Cerebellar nuclear complex (tissue), 1 donor: ENCODE results near the gene LPAR4.
"Not testable (repeated sequence)": the region's sequence is repeated elsewhere in the genome, so short reads cannot be mapped to it uniquely, and the experiment has no call there.

Source experiments
- DNase-seq, 2 experiments: peaks; one replicate each; lab custom pipeline; 2025; lab: John Stamatoyannopoulos, UW

The LPAR4 gene, protein sequence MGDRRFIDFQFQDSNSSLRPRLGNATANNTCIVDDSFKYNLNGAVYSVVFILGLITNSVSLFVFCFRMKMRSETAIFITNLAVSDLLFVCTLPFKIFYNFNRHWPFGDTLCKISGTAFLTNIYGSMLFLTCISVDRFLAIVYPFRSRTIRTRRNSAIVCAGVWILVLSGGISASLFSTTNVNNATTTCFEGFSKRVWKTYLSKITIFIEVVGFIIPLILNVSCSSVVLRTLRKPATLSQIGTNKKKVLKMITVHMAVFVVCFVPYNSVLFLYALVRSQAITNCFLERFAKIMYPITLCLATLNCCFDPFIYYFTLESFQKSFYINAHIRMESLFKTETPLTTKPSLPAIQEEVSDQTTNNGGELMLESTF

DNA sequence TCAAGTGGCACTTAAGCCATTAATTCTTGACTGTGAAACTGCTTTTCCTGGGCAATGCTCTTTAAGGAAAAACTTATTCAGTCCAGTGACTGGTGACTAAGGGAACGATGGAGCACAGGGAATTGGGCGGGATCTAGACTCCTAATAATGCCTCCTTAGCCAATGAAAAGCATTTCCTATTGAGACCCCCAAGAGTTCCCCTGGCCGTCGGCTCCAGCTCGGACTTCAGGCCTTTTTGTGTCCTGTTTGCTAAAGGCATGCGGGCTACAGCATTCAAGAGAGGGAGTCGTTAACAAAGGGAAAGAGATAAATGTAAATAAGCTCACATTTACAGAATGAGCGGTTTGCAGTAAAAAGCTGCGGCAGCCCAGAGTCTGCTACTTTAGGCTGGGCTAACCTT is at the start of gene LPAR4:
Gene LPAR4, plus strand, starts transcription at position 232 of the 400 bp plus-strand sequence. CDS start 7,150 bp downstream, outside the sequence.
- DNase-seq: no peak

DNA sequence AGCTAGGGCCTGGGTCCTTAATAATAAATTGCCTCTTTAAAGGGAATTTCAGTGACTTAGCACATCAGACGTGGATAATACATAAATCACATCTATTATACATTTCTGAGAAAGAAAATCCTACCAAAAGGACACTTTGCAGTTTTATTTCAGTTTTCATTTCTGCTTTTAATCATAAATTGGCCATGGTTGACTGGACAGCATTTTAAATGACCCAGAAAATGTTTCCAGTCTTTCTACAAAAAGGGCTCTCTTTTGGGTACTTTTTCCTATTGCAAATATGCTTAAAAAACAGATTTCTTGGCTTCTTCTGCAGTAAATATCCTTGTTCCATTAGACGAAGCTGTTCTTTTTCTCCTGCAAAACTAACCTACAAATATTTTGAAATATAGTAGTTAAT is 41.4 kb upstream of the LPAR4 start:
- DNase-seq: no peak

DNA sequence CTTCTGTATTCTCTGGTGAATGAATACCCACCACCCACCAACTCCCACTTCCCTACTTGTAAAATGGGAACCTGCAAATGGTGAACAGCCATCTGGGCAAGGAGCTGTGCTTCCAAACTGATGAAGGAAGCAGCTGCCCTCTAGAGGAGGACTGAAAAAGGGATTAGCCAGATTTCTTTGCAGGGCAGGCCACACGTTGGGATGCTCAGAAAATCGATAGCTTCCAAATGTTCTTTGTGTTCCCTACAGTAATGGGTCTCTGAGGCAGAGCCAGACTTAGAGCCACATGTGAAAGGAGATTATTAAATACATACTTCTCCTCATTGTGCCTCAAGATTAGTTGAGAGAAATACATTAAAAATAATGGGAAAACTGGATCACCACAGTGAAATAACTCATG is 39.3 kb upstream of the LPAR4 start:
- no peak for DNase-seq

DNA sequence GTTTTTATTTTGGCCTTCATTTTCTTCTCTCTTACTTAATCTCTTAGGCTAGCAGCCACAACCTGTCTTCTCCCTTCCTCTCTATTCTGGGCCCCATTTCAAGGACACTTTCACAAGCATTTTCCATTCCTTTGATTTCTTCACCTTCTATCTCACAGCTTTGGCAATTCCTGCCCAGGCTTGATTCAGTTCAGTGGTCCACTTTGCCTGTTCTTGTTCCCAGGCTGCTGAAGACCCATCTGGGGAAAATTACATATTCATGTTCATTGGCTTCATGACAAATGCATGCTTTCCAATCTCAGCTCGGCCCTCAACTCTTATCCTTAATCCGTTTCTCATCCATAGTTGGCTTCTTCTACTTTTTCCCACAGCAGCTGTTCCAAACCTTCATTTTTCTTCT is 38.7 kb upstream of the LPAR4 start:
- no peak for DNase-seq

DNA sequence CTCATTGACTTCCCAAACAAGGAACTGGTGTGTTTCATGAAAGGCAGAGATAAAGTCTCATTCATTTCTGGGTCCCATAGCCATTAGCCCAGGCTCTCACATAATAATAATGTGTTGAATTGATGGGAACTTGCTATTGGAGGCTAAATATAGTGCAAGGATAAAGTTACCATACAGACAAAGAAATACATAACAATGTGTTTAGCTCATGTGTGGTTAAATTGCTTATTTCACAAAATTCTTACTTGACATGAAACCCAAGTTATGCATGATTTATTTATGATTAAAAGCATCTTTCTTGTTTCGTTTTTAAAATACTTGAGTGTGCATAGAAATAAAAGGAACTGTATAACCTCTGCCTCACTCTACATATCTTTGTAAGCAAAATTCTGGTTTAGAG is 37.3 kb upstream of the LPAR4 start:
- no peak for DNase-seq

DNA sequence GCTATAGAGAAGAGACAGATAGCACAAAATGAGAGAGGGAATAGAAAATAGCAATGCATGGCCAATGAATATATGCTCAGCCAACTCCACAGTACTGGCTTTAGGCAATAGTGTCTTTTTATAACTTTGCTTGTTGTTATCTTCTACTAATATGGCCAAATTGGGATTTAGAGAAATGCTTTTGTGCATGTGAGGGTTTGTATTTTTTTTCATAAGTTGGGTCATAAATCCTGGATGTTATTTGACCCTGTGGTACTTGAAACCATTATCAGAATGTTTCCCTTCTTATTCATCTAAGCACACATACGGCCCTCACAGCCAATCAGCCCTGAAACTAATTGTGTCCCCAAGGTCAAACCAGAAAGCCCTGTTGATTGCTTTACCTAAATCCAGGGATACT is 35.2 kb upstream of the LPAR4 start:
- DNase-seq: no peak

DNA sequence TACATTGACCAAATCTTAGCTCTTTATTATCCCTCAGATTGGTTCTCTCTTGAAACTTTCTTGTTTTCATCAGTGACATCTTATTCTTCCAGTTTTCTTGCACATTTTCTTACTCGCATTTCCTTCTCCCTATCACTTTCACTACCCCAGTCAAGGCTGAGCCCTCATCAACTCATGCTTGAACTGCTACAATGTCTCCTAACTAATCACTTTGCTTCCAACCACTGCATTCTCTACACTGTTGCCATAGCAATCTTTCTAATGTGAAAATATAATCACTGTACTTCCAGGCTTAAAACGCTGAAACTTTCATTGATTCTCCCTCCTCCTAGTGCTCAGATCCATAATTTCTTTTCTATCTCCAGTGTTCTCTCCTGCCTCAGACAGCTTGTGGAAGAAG is 22.2 kb upstream of the LPAR4 start:
- DNase-seq: no peak

DNA sequence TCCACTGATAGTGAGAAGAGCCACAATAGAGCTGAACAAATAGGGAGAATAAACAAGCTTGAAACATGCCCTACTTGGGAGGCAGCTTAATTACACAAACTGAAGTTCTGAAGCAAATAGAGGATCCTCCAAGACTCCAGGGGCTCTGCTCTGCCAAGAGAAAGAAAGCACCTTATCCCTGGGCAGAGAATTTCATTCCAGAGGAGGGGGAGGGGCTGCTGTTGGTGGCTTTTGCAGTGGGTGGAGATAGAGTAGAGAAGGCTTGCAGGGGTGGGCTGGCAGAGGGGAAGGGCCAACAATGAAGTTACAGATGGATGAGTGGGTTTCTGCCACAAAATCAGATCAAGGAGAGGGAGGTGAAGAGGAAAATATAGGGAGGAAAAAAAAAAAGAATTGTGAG is 1.0 kb upstream of the LPAR4 start:
- DNase-seq: no peak

DNA sequence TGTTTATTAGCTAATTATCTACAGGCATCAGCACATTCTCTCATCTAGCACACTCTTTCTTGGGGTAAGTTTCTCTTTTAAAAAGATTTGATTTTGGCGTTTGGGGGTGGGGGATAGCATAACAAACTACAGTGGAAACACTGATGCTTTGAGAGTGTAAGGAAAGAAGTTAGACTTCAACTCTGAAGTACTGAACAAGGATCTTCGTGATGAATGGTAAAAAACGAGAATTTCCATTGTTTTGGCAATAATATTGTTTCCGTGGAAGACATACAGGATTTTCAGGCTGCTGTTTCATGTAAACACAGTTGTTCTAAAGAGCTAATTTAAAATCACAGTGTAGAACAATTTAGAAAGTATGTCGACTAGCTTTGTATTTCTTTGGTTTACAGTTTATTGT is 451 bp downstream of the LPAR4 start:
- no peak for DNase-seq

DNA sequence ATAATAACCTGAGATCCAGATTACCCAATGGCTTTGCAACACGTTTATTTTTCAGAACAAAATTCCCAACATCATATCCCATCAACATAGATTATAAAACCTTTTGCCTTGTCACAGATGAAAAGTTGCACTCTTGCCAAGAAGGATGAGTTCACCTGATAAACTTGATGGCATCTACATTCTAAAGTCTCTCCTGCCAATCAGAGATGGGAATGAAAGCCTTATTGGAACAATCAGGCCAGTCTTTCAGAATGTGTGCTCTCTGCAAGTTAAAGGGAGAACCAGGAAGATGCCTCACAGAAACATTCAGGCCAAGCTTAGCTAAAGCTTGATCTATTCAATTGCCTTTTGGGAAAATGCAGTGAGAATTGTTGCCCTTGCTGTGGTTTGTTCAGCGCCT is 1.3 kb downstream of the LPAR4 start:
- DNase-seq: no peak

DNA sequence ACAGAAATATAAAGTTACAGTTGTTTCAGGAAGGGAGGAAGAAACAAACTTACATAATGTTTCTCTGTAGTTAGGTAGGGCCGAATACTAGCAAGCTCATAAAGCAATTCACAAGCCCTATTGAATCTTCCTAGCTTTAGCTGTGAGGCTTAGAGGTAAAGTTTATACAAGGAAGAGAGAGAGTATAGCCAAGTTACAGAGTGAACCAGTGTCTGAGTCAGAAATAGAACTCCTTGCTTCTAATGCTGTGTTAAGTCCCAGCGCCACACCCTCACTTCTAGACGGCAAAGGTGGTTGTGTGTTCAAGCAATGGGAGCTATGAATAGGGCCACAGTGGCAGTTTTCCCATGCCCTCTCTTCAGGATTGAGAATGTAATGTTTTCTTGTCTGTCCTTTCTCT is 6.1 kb downstream of the LPAR4 start:
- no peak for DNase-seq

DNA sequence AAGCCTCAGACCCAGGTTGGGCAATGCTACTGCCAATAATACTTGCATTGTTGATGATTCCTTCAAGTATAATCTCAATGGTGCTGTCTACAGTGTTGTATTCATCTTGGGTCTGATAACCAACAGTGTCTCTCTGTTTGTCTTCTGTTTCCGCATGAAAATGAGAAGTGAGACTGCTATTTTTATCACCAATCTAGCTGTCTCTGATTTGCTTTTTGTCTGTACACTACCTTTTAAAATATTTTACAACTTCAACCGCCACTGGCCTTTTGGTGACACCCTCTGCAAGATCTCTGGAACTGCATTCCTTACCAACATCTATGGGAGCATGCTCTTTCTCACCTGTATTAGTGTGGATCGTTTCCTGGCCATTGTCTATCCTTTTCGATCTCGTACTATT is 7.4 kb downstream of the LPAR4 start:
- no peak for DNase-seq

DNA sequence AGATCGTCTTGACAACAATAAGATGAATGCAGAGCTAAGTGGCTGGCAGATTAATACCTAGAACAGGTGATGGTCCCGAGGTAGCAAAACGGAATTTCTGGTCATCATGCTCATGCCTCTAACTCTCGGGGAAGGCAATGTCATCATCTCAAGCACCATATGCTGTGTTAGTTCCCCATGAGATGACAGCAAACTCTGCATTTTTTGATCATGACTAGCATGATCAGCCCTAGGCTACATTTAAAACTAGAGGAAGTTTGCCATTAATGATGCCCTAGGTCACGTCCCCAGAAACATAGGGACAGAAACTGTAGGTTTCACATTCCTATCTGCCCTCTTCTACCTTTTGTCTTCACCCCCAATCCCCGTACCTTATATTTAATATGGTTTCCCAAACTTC is 11.6 kb downstream of the LPAR4 start:
- DNase-seq: no peak

DNA sequence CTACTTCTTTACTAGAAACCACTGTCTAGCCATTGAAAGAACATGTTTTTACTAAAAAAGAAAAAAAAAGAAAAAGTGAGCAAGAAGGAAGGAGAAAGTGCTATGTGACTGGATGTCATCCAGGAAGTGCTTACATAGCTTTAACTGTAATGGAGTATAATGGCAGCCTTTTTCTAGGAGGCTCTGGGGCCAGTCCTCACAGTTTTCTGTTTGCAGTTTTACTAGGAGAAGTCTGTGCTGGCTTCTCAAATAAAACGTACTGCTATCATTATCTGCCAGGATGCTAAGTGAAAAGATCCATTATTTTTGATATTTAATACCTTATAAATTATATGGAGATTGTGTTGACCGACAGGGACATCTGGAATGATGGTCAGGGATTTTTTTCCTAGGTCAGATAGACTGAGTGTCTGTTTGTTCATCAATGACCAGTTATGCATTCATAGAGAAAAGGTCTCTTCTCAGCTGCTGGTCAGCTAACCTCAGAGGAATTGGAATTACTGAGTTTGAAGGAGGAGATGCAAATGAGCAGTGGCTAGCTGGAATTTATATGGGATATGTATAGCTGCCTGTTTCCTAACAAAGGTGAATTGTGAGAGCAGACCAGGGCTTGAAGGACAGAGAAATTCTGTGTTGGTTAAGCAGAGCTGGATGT is 21.7 kb downstream of the LPAR4 start:
- DNase-seq: no peak

DNA sequence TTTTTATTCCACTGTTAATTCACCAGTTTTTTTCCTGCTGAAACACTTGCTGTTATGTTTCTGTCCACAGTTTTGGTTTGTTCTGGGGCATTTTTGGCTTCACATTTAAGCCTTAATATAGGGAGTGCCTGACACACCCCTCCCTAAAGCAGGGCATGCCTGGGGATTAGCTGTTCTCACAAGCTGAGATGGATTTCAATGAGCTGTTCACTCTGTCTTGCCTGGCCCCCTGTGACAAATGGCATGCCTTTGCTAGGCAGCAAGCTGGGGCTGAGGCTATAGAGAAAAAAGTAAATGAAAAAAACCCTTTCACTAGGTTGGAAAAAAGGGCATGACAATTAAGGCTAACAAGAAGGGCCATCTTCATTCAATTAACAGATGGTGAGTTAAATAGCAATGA is 22.4 kb downstream of the LPAR4 start:
- no peak for DNase-seq

DNA sequence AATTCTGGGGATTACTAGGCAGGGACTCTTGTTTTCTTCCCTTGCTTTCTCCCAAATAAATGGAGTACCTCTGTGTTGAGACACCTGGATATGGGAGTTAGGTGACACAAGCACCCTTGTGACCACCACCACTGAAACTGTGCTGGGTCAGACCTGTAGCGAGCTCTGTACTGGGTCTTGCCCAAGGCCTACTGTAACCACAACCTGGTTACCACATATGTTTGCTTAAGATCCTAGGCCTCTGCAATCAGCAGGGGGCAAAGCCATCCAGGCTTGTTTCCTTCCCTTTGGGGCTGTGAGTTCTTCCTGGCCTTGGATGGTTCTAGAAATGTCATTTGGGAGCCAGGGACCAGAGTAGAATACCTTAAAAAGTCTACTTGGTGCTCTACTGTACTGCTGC is 49.4 kb downstream of the LPAR4 start:
- no peak for DNase-seq

DNA sequence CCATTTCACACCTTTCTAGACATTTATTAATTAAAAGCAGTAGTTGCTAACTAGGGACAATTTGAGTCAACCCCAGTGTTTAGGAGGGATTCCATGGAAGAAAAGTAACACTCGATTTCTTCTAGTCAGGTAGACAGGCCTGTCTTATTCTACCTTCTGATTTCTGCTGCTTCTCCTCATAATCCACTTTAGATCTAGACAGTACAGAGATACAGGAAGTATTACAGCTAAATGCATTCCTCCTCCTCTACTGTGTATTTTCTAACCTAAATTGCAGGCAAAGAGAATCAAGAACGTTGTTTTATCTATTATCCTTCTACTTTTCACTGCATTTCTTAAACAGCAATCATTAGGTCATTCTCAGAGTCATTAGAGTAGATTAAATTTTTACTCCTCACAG is 52.6 kb downstream of the LPAR4 start:
- DNase-seq: no peak

DNA sequence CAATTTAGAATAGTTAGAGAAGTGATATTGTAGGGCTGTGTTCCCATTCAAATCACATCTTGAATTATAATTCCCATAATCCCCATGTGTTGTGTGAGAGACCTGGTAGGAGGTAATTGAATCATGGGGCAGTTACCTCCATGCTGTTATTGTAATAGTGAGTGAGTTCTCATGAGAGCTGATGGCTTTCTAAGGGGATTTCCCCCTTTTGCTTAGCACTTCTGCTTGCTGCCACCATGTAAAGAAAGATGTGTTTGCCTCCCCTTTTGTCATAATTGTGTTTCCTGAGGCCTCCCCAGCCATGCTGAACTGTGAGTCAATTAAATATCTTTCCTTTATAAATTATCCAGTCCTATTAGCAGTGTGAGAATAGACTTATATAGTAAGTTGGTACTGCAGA is 53.2 kb downstream of the LPAR4 start:
- no peak for DNase-seq

DNA sequence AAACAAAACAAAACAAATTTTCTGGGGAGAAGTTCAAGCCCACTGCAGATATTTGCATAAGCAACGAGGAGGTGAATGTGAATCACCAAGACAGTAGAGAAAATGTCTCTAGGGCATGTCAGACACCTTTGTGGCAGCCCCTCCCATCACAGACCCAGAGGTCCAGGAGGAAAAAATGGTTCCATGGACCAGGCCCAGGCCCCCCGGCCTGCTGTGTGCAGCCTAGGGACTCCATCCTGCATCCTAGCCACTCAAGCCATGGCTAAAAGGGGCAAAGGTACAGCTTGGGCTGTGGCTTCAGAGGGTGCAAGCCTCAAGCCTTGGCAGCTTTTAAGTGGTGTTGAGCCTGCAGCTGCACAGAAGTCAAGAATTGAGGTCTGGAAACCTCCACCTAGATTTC is 54.0 kb downstream of the LPAR4 start:
- DNase-seq: no peak

DNA sequence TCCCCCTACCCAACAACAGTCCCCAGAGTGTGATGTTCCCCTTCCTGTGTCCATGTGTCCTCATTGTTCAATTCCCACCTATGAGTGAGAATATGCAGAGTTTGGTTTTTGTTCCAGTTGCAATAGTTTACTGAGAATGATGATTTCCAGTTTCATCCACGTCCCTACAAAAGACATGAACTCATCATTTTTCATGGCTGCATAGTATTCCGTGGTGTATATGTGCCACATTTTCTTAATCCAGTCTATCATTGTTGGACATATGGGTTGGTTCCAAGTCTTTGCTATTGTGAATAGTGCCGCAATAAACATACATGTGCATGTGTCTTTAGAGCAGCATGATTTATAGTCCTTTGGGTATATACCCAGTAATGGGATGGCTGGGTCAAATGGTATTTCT is 55.0 kb downstream of the LPAR4 start:
- DNase-seq: not testable (repeated sequence)
